ENCODE data around the gene CTSL.

- TF ChIP-seq CTCF (conservative IDR thresholded peaks at IDR 0.05 in 1 of 2, IDR thresholded peaks at IDR 0.05 in 1 of 2; ENCODE audit: extremely low read depth in 1 of 2, insufficient read depth in 1 of 2, low read depth in 1 of 2, low read length in 2 of 2) (no peak), EZH2 (IDR thresholded peaks at IDR 0.05; ENCODE audit: borderline replicate concordance, low read length) (no peak)
Measured at GRCh38 chr9:87720173-87720572, 5.7 kb upstream of the CTSL start.

Data from mammary epithelial cell (primary cell).